GM23338 (cell line): ENCODE data around the gene KCNK3. TPM values are rescaled to one million over a fixed set of nuclear protein-coding genes. Genes with fewer than 3 reads are reported as not detected.

Experiments used
- ATAC-seq: fragments of 200-7000 bp; cut with Tn5 transposase; 3 replicates; pipeline ENCODE4 v1.9.1; 2020
- DNase-seq: peaks from one replicate; pipeline ENCODE4 v3.0.0-alpha.2; 2015; ENCODE audit warnings: low spot score
- H2AFZ ChIP-seq: fragments of 200-600 bp; sonication (generic); 2 replicates; pipeline ENCODE4 v1.8.0; 2016; ENCODE audit warnings: antibody characterized with exemption, mild to moderate bottlenecking, moderate library complexity
- H3F3A ChIP-seq: fragments of 200-600 bp; sonication (generic); replicated peaks from 2 replicates; pipeline ENCODE4 v1.8.0; 2017; ENCODE audit warnings: antibody characterized with exemption, mixed run types, low read depth
- H3K27ac ChIP-seq: fragments of 200-600 bp; sonication (generic); 2 replicates; pipeline ENCODE4 v1.6.1; 2016; ENCODE audit warnings: low read depth
- H3K27me3 ChIP-seq: fragments of 200-600 bp; sonication (generic); 2 replicates; pipeline ENCODE4 v1.8.0; 2016; ENCODE audit warnings: mild to moderate bottlenecking, mixed run types, moderate library complexity; ENCODE audit not compliant: insufficient read depth
- H3K36me3 ChIP-seq: fragments of 200-600 bp; sonication (generic); 2 replicates; pipeline ENCODE4 v1.8.0; 2016; ENCODE audit warnings: mild to moderate bottlenecking; ENCODE audit not compliant: insufficient read depth
- H3K4me1 ChIP-seq: fragments of 200-600 bp; sonication (generic); 2 replicates; pipeline ENCODE4 v1.8.0; 2016; ENCODE audit warnings: mild to moderate bottlenecking, moderate library complexity; ENCODE audit not compliant: insufficient read depth
- H3K4me2 ChIP-seq: fragments of 200-600 bp; sonication (generic); 2 replicates; pipeline ENCODE4 v1.7.1; 2017; ENCODE audit warnings: mixed run types
- H3K4me3 ChIP-seq: fragments of 200-600 bp; sonication (generic); 2 replicates; pipeline ENCODE4 v1.6.1; 2016; ENCODE audit warnings: mixed run types
- H3K79me2 ChIP-seq: fragments of 200-600 bp; sonication (generic); replicated peaks from 2 replicates; pipeline ENCODE4 v1.8.0; 2017; ENCODE audit warnings: mild to moderate bottlenecking; ENCODE audit not compliant: insufficient read depth
- H3K9me2 ChIP-seq: fragments of 200-600 bp; sonication (generic); 2 replicates; pipeline ENCODE4 v1.8.0; 2017; ENCODE audit not compliant: insufficient read depth
- H4K20me1 ChIP-seq: fragments of 200-600 bp; sonication (generic); replicated peaks from 2 replicates; pipeline ENCODE4 v1.8.0; 2017; ENCODE audit warnings: mild to moderate bottlenecking; ENCODE audit not compliant: insufficient read depth
- H3K27ac Mint-ChIP-seq: 2 replicates; pipeline ENCODE4 v1.8.0; 2020; ENCODE audit warnings: inconsistent platforms, mild to moderate bottlenecking, moderate library complexity, mixed read lengths
- H3K27me3 Mint-ChIP-seq: 3 replicates; pipeline ENCODE4 v1.8.0; 2022; ENCODE audit warnings: low read depth, mild to moderate bottlenecking, moderate library complexity, mixed read lengths, inconsistent platforms; ENCODE audit not compliant: insufficient read depth, poor library complexity
- H3K36me3 Mint-ChIP-seq: 3 replicates; pipeline ENCODE4 v1.8.0; 2021; ENCODE audit warnings: low read depth, mild to moderate bottlenecking, inconsistent platforms, moderate library complexity, mixed read lengths
- H3K4me1 Mint-ChIP-seq: 3 replicates; pipeline ENCODE4 v1.8.0; 2020; ENCODE audit warnings: mild to moderate bottlenecking, inconsistent platforms, mixed read lengths
- H3K4me3 Mint-ChIP-seq: 3 replicates; pipeline ENCODE4 v1.8.0; 2021; ENCODE audit warnings: moderate library complexity, mild to moderate bottlenecking, inconsistent platforms, mixed read lengths
- H3K9me3 Mint-ChIP-seq: 3 replicates; pipeline ENCODE4 v1.8.0; 2020; ENCODE audit warnings: moderate library complexity, mild to moderate bottlenecking, inconsistent platforms, mixed read lengths
- STAT1 ChIP-seq: IDR thresholded peaks from one replicate; pipeline ENCODE4 v1.6.1; 2016; ENCODE audit warnings: antibody characterized with exemption; ENCODE audit not compliant: unreplicated experiment
- ZNF462 ChIP-seq: fragments of 250-450 bp; sonication (Bioruptor Pico); IDR thresholded peaks from 2 replicates; pipeline ENCODE4 v1.5.0; 2020; ENCODE audit warnings: mild to moderate bottlenecking, moderate library complexity
- polyA plus RNA-seq: library from polyadenylated mRNA; unstranded; fragments of >200 nt; fragmentation: Nextera tagmentation; extraction: Ambion mirVana; gene quantifications from 2 replicates; pipeline ENCODE4 v1.2.1, GENCODE V29; 2016
- total RNA-seq: library from RNA; depleted of rRNA; stranded (reverse); fragments of >200 nt; shearing (Covaris generic); gene quantifications from 2 replicates; pipeline ENCODE4 v1.2.3, GENCODE V29; 2014
- TF ChIP-seq, protein P1 (sequence below): IDR thresholded peaks from 2 replicates; pipeline ENCODE4 v1.6.1; 2016; ENCODE audit warnings: antibody characterized with exemption

KCNK3 gene
- total and polyA plus RNA-seq, 2 experiments from 2014 or later: not detected

GRCh38 chr2:26739514-26739913 is 47.0 kb downstream of the KCNK3 start (continued):
- no peak for TF ChIP-seq STAT1
- no peak for TF ChIP-seq ZNF462

GRCh38 chr2:26740346-26740745 is 47.8 kb downstream of the KCNK3 start:
- no peaks in the 10 kb centered on the region for H3K36me3 Mint-ChIP-seq
- no peak overlapping the region for H2AFZ ChIP-seq

More at GRCh38 chr2:26740346-26740745, 47.8 kb downstream of the KCNK3 start:
- H3K9me2 ChIP-seq: no peaks in the 10 kb centered on the region
- no peaks in the 10 kb centered on the region for H3K4me1 ChIP-seq
- H3K27ac ChIP-seq: no peak overlapping the region
- no peak for DNase-seq
- Mint-ChIP-seq H3K4me1 (peaks cover 7% of the 10 kb centered on the region), H3K27ac (no peak overlapping the region), H3K9me3 (no peaks in the 10 kb centered on the region), H3K27me3 (no peaks in the 10 kb centered on the region), H3K4me3 (no peak overlapping the region)
- H3K4me3 ChIP-seq: no peak overlapping the region
- no peaks in the 10 kb centered on the region for H3K79me2 ChIP-seq
- no peaks in the 10 kb centered on the region for H3F3A ChIP-seq
- H3K4me2 ChIP-seq: no peak overlapping the region
- H3K36me3 ChIP-seq: no peaks in the 10 kb centered on the region
- ATAC-seq: no peak
- H4K20me1 ChIP-seq: no peaks in the 10 kb centered on the region
- no peaks in the 10 kb centered on the region for H3K27me3 ChIP-seq
- TF ChIP-seq, protein P1, sequence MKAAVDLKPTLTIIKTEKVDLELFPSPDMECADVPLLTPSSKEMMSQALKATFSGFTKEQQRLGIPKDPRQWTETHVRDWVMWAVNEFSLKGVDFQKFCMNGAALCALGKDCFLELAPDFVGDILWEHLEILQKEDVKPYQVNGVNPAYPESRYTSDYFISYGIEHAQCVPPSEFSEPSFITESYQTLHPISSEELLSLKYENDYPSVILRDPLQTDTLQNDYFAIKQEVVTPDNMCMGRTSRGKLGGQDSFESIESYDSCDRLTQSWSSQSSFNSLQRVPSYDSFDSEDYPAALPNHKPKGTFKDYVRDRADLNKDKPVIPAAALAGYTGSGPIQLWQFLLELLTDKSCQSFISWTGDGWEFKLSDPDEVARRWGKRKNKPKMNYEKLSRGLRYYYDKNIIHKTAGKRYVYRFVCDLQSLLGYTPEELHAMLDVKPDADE: no peak
